Activated naive CD4-positive, alpha-beta T cell treated with anti-CD3 and anti-CD28 coated beads, Interleukin-2, amount 10 ng/mL, durations not matched to agents 7 days and 5 days (primary cell): ENCODE measurements around the gene SEC24C.
"Not testable (repeated sequence)": the region's sequence is repeated elsewhere in the genome, so short reads cannot be mapped to it uniquely, and the experiment has no call there.

ENCODE experiments used
- CTCF ChIA-PET: fragments of 350-600 bp; sonication (Branson Sonifier 250); formaldehyde crosslinking; loops from one replicate; lab custom pipeline; 2021; ENCODE audit warnings: antibody characterized with exemption; lab: Charles Lee
- DNase-seq: peaks from one replicate; pipeline ENCODE4 v3.0.0-alpha.2; 2020
- H3K27ac Mint-ChIP-seq: one replicate; pipeline ENCODE4 v1.8.0; 2021; ENCODE audit warnings: mild to moderate bottlenecking, moderate library complexity, mixed read lengths
- H3K27me3 Mint-ChIP-seq: one replicate; pipeline ENCODE4 v1.8.0; 2021; ENCODE audit warnings: mild to moderate bottlenecking, mixed read lengths
- H3K36me3 Mint-ChIP-seq: one replicate; pipeline ENCODE4 v1.8.0; 2021; ENCODE audit warnings: mixed read lengths
- H3K4me1 Mint-ChIP-seq: one replicate; pipeline ENCODE4 v1.8.0; 2021; ENCODE audit warnings: mixed read lengths
- H3K4me3 Mint-ChIP-seq: one replicate; pipeline ENCODE4 v1.8.0; 2021; ENCODE audit warnings: mild to moderate bottlenecking, moderate library complexity, mixed read lengths
- H3K9me3 Mint-ChIP-seq: one replicate; pipeline ENCODE4 v1.8.0; 2021; ENCODE audit warnings: mixed read lengths

The SEC24C gene

DNA sequence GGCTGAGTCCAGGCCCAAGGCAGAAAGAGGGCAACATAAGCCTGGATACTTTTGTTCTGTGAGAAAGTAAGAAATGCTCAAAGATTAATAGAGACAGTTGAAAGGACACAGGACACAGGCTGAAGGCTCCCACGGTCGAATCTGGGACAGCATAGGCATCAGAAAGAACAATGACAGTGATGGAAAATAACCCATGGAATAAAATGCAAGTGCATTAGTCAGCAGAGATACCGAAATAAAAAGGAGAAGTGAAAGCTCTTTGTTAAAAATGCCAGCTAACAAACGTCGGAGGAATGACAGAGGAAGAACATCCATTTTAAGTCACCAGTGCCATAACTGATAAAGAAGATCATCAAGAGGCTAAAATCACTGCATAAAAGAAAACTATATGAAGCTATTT, 26.6 kb upstream of the SEC24C start:
- Mint-ChIP-seq H3K27me3 (no peaks in the 10 kb centered on the region), H3K36me3 (peaks cover 56% of the 10 kb centered on the region), H3K27ac (peak overlapping the region; percentile 2), H3K9me3 (no peaks in the 10 kb centered on the region), H3K4me1 (no peaks in the 10 kb centered on the region), H3K4me3 (no peak overlapping the region)
- CTCF ChIA-PET, result no interaction called here
- no peak for DNase-seq

DNA sequence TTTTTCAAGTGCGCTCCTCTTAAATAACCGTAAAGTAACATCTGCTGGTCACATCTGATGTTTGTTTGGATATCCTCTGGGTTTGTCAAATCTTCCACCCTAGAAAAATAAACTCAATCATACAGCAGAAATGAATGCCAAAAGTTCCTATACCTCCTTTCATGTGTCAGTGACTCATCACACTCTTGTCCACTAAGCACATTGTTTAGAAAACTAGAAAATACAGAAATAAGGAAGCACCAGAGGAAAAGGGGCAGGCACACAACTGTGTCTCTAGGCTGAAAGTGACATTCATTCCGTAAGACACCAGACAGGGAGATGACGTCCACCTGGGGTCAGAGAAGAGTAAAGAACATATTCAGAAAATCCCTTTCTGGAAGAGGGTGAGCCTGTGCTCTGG, 23.6 kb upstream of the SEC24C start:
- DNase-seq, H3K4me1 Mint-ChIP-seq, H3K9me3 Mint-ChIP-seq, H3K4me3 Mint-ChIP-seq, CTCF ChIA-PET, H3K27ac Mint-ChIP-seq, H3K27me3 Mint-ChIP-seq: not testable (repeated sequence)
- H3K36me3 Mint-ChIP-seq, result peaks cover 59% of the 10 kb centered on the region

DNA sequence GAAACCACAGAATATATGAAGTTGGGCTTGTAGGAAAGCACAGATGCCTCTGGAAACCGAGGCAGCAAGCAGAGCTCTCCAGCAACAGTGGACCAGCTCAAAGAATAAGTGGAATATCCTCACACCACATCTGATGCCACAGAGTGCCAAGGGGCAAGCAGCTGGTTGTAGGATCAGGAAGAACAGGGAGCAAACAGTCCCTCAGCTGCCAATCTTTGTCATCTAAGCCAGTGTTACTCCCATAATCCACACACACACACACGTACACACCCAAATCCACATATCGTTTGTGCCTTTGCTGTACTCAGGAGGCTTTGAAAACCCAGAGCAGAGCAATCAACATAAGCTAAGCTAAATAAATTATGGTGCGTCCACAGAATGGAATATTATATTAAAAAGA, 20.7 kb upstream of the SEC24C start:
- Mint-ChIP-seq H3K4me1 (peaks cover 4% of the 10 kb centered on the region), H3K9me3 (no peaks in the 10 kb centered on the region), H3K36me3 (peaks cover 55% of the 10 kb centered on the region), H3K27me3 (no peaks in the 10 kb centered on the region), H3K4me3 (no peak overlapping the region), H3K27ac (no peak overlapping the region)
- no peak for DNase-seq
- CTCF ChIA-PET, result no interaction called here

DNA sequence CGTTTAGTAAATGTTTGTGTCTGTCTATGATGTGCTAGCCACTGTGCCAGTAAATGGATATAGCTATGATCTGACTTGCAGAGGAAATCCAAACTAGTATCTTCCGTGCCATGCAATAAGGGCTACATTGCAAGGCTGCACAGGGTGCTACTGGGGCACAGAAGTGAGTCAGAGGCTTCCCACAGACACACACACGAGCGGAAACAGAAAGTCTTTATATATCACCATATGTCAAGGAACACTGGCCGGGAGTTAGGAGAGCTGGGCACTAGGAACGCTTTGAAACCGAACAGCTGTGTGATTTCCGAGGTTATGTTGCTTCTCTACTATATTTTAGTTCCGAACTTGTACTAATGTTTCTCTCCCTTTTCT, 14.4 kb upstream of the SEC24C start:
- peak; percentile 60 for DNase-seq
- peak overlapping the region; percentile 98 for H3K27ac Mint-ChIP-seq
- not testable (repeated sequence) for H3K27me3 Mint-ChIP-seq, H3K9me3 Mint-ChIP-seq
- H3K4me3 Mint-ChIP-seq, result peak overlapping the region; percentile 96
- H3K4me1 Mint-ChIP-seq, result peaks cover 21% of the 10 kb centered on the region
- CTCF ChIA-PET, result interaction anchor here (1.2 kb wide), 1 partner anchor 14 kb away, joined by 3 read pairs; the partner anchor contains the start of gene SEC24C
- H3K36me3 Mint-ChIP-seq, result peaks cover 24% of the 10 kb centered on the region

DNA sequence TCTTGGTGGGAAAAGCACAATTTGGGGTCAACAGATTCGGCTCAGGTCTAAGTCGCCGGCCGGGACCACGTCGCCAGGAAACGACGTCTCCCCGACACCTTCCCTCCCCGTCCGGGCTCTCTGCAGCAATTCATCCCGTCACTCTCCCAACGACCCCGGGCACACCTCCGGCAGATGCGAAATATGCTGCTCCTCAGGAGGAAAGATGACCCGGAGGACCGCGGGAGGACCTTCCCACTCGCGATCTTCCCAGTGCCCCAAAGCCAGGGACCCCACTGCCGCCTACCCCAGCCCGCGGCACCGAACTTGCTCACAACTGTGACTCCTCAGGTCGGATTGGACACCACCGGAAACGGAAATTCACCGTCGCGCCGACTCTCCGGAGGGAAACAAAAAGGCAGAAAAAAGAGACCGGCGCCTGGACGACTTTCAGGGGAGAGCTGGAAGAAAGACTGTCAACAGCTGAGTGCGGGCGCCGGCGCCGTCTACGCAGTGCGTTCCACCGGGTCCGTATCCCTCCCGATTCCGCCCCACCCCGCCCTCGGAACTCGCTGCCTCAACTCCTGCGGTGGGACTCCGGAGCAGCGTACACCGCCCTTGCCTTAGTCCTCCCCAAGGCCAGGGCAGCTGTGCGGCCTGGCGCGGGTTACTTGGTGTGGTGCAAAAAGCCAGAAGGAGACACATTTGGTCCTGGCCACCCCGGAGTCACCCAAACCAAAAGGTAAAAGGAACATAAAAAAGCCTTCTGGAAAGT, 13.8 kb upstream of the SEC24C start:
- Mint-ChIP-seq H3K4me3 (peak overlapping the region; percentile 96), H3K9me3 (no peaks in the 10 kb centered on the region), H3K27me3 (peaks cover 6% of the 10 kb centered on the region), H3K27ac (peak overlapping the region; percentile 98), H3K36me3 (peaks cover 24% of the 10 kb centered on the region), H3K4me1 (peaks cover 21% of the 10 kb centered on the region)
- peak; percentile 94 for DNase-seq
- CTCF ChIA-PET, result interaction anchor here (0.7 to 1.2 kb wide), 2 partner anchors 13 to 33 kb away, joined by 3 to 4 read pairs; partner anchors contain the start of gene SEC24C

DNA sequence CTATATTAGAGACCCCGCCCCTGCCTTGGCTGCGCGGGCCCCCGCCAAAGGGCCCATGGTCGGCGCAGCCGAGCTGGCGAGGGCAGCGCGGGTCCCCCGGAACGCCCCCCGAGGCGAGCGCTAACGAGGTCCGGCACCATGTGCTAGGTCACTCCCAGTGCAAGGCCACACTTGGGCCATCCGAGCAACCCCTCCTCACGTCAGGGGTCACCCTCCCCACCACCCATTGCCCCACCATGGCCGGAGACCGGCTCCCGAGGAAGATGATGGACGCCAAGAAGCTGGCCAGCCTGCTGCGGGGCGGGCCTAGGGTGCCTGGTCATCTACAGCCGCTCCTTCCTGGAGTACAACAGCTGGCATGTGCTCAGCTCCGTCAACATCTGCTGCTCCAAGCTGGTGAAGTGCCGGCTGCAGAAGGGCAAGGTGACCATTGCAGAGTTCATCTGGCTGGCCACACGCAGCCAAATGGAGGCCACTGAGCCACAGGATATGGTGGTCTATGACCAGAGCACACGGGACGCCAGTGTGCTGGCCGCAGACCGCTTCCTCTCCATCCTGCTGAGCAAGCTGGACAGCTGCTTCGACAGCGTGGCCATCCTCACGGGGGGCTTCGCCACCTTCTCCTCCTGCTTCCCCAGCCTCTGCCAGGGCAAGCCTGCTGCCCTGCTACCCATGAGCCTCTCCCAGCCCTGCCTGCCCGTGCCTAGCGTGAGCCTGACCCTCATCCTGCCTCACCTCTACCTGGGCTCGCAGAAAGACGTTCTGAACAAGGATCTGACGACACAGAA, 12.4 kb upstream of the SEC24C start:
- Mint-ChIP-seq H3K27ac (peak overlapping the region; percentile 28), H3K36me3 (peaks cover 14% of the 10 kb centered on the region), H3K4me1 (peaks cover 21% of the 10 kb centered on the region), H3K4me3 (peak overlapping the region; percentile 42), H3K27me3 (peaks cover 6% of the 10 kb centered on the region), H3K9me3 (no peaks in the 10 kb centered on the region)
- CTCF ChIA-PET, result no interaction called here
- no peak for DNase-seq

DNA sequence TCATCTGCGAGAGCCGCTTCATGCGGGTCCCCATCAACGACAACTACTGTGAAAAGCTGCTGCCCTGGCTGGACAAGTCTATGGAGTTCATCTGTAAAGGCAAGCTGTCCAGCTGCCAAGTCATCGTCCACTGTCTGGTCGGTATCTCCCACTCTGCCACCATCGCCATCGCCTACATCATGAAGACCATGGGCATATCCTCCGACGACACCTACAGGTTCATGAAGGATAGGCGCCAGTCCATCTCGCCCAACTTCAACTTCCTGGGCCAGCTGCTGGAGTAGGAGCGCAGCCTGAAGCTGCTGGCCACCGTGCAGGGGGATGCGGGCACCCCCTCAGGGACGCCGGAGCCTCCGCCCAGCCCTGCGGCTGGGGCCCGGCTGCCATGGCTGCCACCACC, 11.7 kb upstream of the SEC24C start:
- Mint-ChIP-seq H3K4me3 (peak overlapping the region; percentile 42), H3K9me3 (no peaks in the 10 kb centered on the region), H3K4me1 (peaks cover 21% of the 10 kb centered on the region), H3K36me3 (peaks cover 9% of the 10 kb centered on the region), H3K27ac (no peak overlapping the region), H3K27me3 (peaks cover 6% of the 10 kb centered on the region)
- CTCF ChIA-PET, result no interaction called here
- DNase-seq, result no peak

DNA sequence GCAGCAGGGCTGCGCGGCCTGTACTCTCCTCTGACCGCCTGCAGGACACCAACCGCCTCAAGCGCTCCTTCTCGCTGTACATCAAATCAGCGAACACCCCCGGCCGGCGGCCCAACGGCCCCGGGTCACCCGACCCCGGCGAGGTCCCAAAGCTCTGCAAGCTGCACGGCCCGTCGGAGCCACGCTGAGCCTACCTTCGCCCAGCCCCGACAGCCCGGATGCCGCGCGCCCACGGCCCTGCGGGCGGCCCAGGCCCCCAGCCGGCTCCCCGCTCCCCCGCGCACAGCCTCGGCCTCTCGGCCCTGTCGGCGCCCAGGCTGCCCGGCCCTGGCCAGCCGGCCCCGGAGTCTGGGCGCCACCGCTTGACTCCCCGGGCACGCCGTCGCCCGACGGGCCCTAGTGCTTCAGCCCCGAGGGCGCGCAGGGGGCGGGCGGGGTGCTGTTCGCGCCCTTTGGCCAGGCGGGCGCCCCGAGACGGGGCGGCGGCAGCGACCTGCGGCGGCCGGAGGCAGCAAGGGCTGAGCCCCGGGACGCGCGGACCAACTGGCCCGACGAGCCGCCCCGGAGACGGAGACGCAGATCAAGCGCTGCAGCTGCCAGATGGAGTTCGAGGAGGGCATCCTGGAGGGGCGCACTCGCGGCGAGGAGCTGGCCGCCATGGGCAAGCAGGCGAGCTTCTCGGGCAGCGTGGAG, 11.1 kb upstream of the SEC24C start:
- no peak overlapping the region for H3K4me3 Mint-ChIP-seq
- peaks cover 19% of the 10 kb centered on the region for H3K4me1 Mint-ChIP-seq
- no peak overlapping the region for H3K27ac Mint-ChIP-seq
- H3K36me3 Mint-ChIP-seq, result peaks cover 6% of the 10 kb centered on the region
- CTCF ChIA-PET, result no interaction called here
- peaks cover 6% of the 10 kb centered on the region for H3K27me3 Mint-ChIP-seq
- DNase-seq, result no peak
- H3K9me3 Mint-ChIP-seq, result no peaks in the 10 kb centered on the region

DNA sequence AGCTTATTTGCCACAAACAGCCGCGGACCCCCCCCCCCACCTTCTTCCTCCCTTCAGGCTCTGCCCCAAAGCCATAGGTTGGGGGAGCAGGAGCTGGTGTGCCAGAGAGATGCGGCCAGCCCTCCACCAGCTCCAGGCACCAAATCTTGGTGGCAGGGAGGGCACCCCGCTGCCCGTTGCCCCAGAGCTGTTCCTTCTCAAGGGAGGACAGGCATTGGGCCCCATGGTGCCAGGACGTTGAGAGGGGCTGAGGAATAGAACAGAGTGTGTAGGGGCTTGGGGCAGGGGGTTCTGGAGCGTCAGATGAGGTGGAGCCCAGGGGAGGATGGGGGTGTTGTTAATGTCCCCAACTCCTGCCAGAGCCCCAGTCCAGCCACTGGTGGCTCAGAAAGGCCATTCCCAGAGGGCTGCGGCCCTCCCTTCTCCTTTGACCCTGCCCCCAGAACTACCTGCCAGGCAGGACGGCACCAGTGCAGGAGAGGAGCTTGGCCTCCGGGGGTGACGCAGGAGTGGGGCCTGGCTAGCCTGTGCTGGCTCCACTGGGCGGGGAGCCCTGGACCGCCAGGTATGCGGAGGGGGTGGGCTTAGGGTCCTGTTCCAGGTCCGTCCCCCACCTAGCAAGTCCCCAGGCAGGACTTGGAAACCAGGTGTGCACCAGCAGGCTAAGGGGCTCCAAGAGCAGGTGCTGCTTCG, 10.0 kb upstream of the SEC24C start:
- Mint-ChIP-seq H3K36me3 (peaks cover 6% of the 10 kb centered on the region), H3K4me1 (peaks cover 17% of the 10 kb centered on the region), H3K9me3 (no peaks in the 10 kb centered on the region), H3K4me3 (no peak overlapping the region), H3K27me3 (peaks cover 6% of the 10 kb centered on the region), H3K27ac (no peak overlapping the region)
- DNase-seq, result no peak
- CTCF ChIA-PET, result no interaction called here

DNA sequence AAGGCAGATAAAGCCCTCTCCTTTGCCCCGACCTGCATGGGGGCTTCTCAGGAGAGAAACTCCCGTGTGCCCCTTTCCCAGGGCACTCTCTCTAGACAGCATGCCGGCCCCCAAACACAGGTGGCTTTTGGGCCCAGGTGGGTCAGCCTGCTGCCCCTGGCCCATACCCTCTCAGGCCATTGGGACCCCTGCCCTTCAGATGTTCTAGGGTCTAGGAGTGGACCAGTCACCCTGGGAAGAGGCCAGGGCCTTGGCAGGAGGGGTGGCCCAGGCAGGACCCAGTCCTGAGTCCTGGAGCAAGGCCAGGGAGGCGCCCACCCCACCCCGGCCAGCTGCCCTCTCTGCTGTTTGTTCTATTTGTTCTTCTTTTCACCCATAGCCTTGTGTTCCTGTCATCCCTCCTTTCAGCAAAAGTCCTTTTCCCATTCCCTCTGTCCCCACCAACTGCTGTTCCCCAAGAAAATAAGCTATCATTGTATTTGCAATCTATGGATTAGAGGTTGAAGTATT, 9.3 kb upstream of the SEC24C start:
- CTCF ChIA-PET, result no interaction called here
- Mint-ChIP-seq H3K27me3 (peaks cover 6% of the 10 kb centered on the region), H3K4me3 (no peak overlapping the region), H3K4me1 (peaks cover 13% of the 10 kb centered on the region), H3K27ac (no peak overlapping the region), H3K36me3 (peaks cover 5% of the 10 kb centered on the region), H3K9me3 (no peaks in the 10 kb centered on the region)
- no peak for DNase-seq

DNA sequence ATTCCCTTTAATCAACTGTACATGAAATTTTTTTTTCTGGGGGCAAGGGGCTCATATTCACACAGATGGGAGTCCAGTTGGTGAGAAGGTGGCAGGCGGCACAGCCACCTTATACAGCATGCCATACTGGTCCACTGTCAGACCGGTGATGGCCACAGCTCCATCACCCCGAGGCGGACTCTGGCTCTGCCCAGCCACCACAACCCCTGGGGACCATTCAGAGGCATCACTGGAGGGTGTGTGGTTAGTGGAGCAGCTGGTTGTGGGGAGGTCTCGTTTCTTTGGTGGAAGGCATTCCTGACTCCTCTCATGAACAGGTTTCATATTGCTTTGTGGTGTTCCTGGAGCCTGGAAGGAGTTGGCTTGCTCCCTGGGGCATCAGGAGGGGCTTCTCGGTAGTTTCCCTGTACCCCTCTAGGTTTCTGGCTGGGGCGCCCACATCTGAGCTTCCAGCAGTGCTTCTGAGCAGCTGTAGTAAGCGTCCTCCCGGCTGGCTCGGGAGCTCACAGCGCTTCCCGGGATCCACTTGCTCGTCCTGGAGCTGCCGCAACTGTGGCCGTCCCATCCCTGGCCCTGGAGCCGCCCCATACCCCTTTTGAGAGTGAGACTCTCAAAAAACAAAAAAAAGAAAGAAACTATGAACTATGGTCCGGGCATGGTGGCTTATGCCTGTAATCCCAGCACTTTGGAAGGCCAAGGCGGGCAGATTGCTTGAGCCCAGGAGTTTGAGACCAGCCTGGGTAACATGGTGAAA, 3.5 kb upstream of the SEC24C start:
- H3K27me3 Mint-ChIP-seq, H3K27ac Mint-ChIP-seq, CTCF ChIA-PET, H3K4me3 Mint-ChIP-seq, DNase-seq, H3K36me3 Mint-ChIP-seq, H3K9me3 Mint-ChIP-seq: not testable (repeated sequence)
- peaks cover 25% of the 10 kb centered on the region for H3K4me1 Mint-ChIP-seq

DNA sequence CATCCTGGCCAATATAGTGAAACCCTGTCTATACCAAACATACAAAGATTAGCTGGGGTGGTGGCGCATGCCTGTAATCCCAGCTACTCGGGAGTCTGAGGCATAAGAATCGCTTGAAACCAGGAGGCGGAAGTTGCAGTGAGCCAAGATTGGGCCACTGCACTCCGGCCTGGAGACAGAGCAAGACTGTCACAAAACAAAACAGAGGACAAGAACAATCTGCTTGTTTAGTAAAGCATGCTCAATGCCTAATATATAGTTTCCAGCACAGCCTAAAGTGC, 1.8 kb upstream of the SEC24C start:
- Mint-ChIP-seq H3K4me1 (peaks cover 35% of the 10 kb centered on the region), H3K27me3 (no peaks in the 10 kb centered on the region), H3K9me3 (no peaks in the 10 kb centered on the region), H3K27ac (no peak overlapping the region), H3K36me3 (peaks cover 14% of the 10 kb centered on the region), H3K4me3 (peak overlapping the region; percentile 95)
- DNase-seq, result no peak
- CTCF ChIA-PET, result no interaction called here

DNA sequence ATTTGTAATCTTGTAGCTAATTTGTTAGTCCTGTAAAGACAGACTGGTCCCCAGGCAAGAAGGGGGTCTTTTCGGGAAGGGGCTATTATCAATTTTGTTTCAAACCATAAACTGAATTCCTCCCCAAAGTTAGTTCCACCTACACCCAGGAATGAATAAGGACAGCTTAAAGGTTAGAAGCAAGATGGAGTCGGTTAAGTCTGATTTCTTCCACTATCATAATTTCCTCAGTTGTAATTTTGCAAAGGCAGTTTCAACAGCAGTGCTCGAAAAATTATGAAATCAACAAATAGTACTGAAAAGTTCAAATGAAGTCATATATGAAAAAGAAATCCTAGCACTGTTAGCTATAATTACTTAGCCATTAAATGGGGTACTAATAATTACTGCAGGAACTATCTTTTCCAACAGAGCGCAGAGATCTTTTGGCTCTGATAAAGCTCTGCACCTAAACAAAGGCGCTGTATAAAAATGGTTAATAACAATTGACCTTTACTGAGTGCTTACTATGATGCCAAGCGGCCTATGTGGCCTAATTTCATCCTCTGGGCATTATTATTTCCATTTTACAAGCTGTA, 756 bp upstream of the SEC24C start:
- peak overlapping the region; percentile 99 for H3K27ac Mint-ChIP-seq
- H3K27me3 Mint-ChIP-seq, result no peaks in the 10 kb centered on the region
- DNase-seq, result no peak
- H3K4me3 Mint-ChIP-seq, result peak overlapping the region; percentile 95
- H3K36me3 Mint-ChIP-seq, result peaks cover 14% of the 10 kb centered on the region
- CTCF ChIA-PET, result interaction anchor here (0.9 to 1.7 kb wide), 2 partner anchors 13 to 25 kb away, joined by 3 to 6 read pairs; no protein-coding TSS in a partner anchor
- H3K9me3 Mint-ChIP-seq, result no peaks in the 10 kb centered on the region
- H3K4me1 Mint-ChIP-seq, result peaks cover 35% of the 10 kb centered on the region
